Adrenal gland (tissue), 5 donors: ENCODE data around the gene POLR1C.

Experiments used
- CTCF ChIP-seq, 6 experiments: fragments of 450-650 bp in 4 of 6; fragments of 200-600 bp in 2 of 6; sonication (generic) in 1 of 6; IDR thresholded peaks; 1 replicate in 5 of 6; 2 replicates in 1 of 6; pipeline versions ENCODE4 v1.5.1 to v1.8.0; 2016 to 2021; ENCODE audit warnings: antibody characterized with exemption in 6 of 6, mild to moderate bottlenecking in 2 of 6, moderate library complexity in 1 of 6
- POLR2A ChIP-seq, 2 donors: fragments of 450-650 bp; IDR thresholded peaks; one replicate each; pipeline ENCODE4 v1.6.1; 2017; ENCODE audit warnings: antibody characterized with exemption in 2 of 2, mild to moderate bottlenecking in 2 of 2, moderate library complexity in 1 of 2
- donor health status: DM: no; HTN: no; CAD: no.

- no peak for TF ChIP-seq POLR2A (IDR thresholded peaks at IDR 0.05)
- TF ChIP-seq CTCF (IDR thresholded peaks at IDR 0.05): no peak
These were observed 22.6 kb upstream of the POLR1C start for GRCh38 chr6:43494321-43494720.
